ENCODE data around the gene RBM18. TPM values are rescaled to one million over a fixed set of nuclear protein-coding genes. Genes with fewer than 3 reads are reported as not detected.

RBM18 gene
- total RNA-seq, 1 donor from 2014 or later, result 12.9 TPM

GRCh38 chr9:122215663-122216062, 49.0 kb downstream of the RBM18 start:
- Histone ChIP-seq H3K36me3 (no peaks in the 10 kb centered on the region), H4K20me1 (ENCODE audit: low read depth) (peaks cover 65% of the 10 kb centered on the region), H3F3A (ENCODE audit: low read depth) (peaks cover 8% of the 10 kb centered on the region), H3K27ac (no peak overlapping the region), H3K4me2 (no peak overlapping the region), H2AFZ (replicated peaks) (no peak overlapping the region), H3K79me2 (ENCODE audit: low read depth) (no peaks in the 10 kb centered on the region), H3K27me3 (peaks cover 100% of the 10 kb centered on the region), H3K4me1 (peaks cover 21% of the 10 kb centered on the region), H3K4me3 (no peak overlapping the region), H3K9ac (no peak overlapping the region), H3K9me3 (ENCODE audit: low read depth) (no peaks in the 10 kb centered on the region)
- no peak for DNase-seq (ENCODE audit: low spot score)
- Mint-ChIP-seq H3K4me1 (peaks cover 16% of the 10 kb centered on the region), H3K4me3 (no peak overlapping the region), H3K27ac (no peak overlapping the region), H3K27me3 (ENCODE audit: insufficient read depth, low read depth) (peaks cover 87% of the 10 kb centered on the region), H3K36me3 (no peaks in the 10 kb centered on the region), H3K9me3 (peaks cover 15% of the 10 kb centered on the region)
- TF ChIP-seq CTCF (IDR thresholded peaks at IDR 0.05) (no peak), EZH2 (IDR thresholded peaks at IDR 0.05) (no peak), EZH2phosphoT487 (IDR thresholded peaks at IDR 0.05) (no peak)

GRCh38 chr9:122214507-122214906, 50.1 kb downstream of the RBM18 start:
- no peaks in the 10 kb centered on the region for H3K36me3 ChIP-seq
- peaks cover 100% of the 10 kb centered on the region for H3K27me3 ChIP-seq
- no peaks in the 10 kb centered on the region for H3K36me3 Mint-ChIP-seq
- peaks cover 8% of the 10 kb centered on the region for H3F3A ChIP-seq (ENCODE audit: low read depth)
- peaks cover 8% of the 10 kb centered on the region for H3K4me1 Mint-ChIP-seq
- peak overlapping the region; percentile 74 for H3K4me3 Mint-ChIP-seq
- H3K9me3 Mint-ChIP-seq, result peaks cover 15% of the 10 kb centered on the region
- H3K27me3 Mint-ChIP-seq (ENCODE audit: insufficient read depth, low read depth), result peaks cover 79% of the 10 kb centered on the region
- no peak overlapping the region for H3K9ac ChIP-seq
- H3K79me2 ChIP-seq (ENCODE audit: low read depth), result no peaks in the 10 kb centered on the region
- H3K4me2 ChIP-seq, result peak overlapping the region; percentile 71
- peak overlapping the region; percentile 45 for H3K4me3 ChIP-seq
- peaks cover 9% of the 10 kb centered on the region for H3K4me1 ChIP-seq
- H3K9me3 ChIP-seq (ENCODE audit: low read depth), result no peaks in the 10 kb centered on the region
- H3K27ac ChIP-seq, result no peak overlapping the region
- DNase-seq (ENCODE audit: low spot score), result no peak
- no peak overlapping the region for H3K27ac Mint-ChIP-seq
- TF ChIP-seq EZH2 (IDR thresholded peaks at IDR 0.05), result peak; percentile 3
- no peak for TF ChIP-seq CTCF (IDR thresholded peaks at IDR 0.05)
- peak; percentile 8 for TF ChIP-seq EZH2phosphoT487 (IDR thresholded peaks at IDR 0.05)
- H2AFZ ChIP-seq (replicated peaks), result no peak overlapping the region
- peaks cover 54% of the 10 kb centered on the region for H4K20me1 ChIP-seq (ENCODE audit: low read depth)

- H3K36me3 ChIP-seq, result no peaks in the 10 kb centered on the region
- H3K4me1 ChIP-seq, result peaks cover 3% of the 10 kb centered on the region
- peak overlapping the region; percentile 71 for H3K4me2 ChIP-seq
- peaks cover 94% of the 10 kb centered on the region for H3K27me3 ChIP-seq
- H3K9ac ChIP-seq, result no peak overlapping the region
- Mint-ChIP-seq H3K4me1 (peaks cover 8% of the 10 kb centered on the region), H3K27ac (no peak overlapping the region), H3K27me3 (ENCODE audit: insufficient read depth, low read depth) (peaks cover 74% of the 10 kb centered on the region), H3K9me3 (peaks cover 15% of the 10 kb centered on the region), H3K36me3 (no peaks in the 10 kb centered on the region), H3K4me3 (peak overlapping the region; percentile 74)
- H3K9me3 ChIP-seq (ENCODE audit: low read depth), result no peaks in the 10 kb centered on the region
- H3F3A ChIP-seq (ENCODE audit: low read depth), result peaks cover 8% of the 10 kb centered on the region
- peak; percentile 17 for TF ChIP-seq CTCF (IDR thresholded peaks at IDR 0.05)
- TF ChIP-seq EZH2 (IDR thresholded peaks at IDR 0.05), result peak; percentile 75
- TF ChIP-seq EZH2phosphoT487 (IDR thresholded peaks at IDR 0.05), result peak; percentile 82
- H3K4me3 ChIP-seq, result peak overlapping the region; percentile 45
- no peak overlapping the region for H3K27ac ChIP-seq
- DNase-seq (ENCODE audit: low spot score), result peak; percentile 93
- H2AFZ ChIP-seq (replicated peaks), result peak overlapping the region; percentile 57
- H3K79me2 ChIP-seq (ENCODE audit: low read depth), result no peaks in the 10 kb centered on the region
- H4K20me1 ChIP-seq (ENCODE audit: low read depth), result peaks cover 47% of the 10 kb centered on the region
These were observed 50.8 kb downstream of the RBM18 start for GRCh38 chr9:122213589-122214413.
